HG03354 (cell line): ENCODE results near the gene EVX2.

Experiments used
- ATAC-seq: cut with Tn5 transposase; IDR thresholded peaks from one replicate; pipeline ENCODE4 v1.9.1; 2021; ENCODE audit warnings: mild to moderate bottlenecking; ENCODE audit not compliant: unreplicated experiment, poor library complexity, severe bottlenecking

Gene EVX2

DNA sequence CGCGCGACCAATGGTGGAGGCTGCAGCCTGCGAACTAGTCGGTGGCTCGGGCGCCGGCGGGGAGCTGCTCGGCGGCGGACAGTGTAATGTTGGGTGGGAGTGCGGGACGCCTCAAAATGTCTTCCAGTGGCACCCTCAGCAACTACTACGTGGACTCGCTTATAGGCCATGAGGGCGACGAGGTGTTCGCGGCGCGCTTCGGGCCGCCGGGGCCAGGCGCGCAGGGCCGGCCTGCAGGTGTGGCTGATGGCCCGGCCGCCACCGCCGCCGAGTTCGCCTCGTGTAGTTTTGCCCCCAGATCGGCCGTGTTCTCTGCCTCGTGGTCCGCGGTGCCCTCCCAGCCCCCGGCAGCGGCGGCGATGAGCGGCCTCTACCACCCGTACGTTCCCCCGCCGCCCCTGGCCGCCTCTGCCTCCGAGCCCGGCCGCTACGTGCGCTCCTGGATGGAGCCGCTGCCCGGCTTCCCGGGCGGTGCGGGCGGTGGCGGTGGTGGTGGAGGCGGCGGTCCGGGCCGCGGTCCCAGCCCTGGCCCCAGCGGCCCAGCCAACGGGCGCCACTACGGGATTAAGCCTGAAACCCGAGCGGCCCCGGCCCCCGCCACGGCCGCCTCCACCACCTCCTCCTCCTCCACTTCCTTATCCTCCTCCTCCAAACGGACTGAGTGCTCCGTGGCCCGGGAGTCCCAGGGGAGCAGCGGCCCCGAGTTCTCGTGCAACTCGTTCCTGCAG is 39.1 kb upstream of the EVX2 start, which contains the start of gene HOXD9:
TSS of gene HOXD9 (plus strand) at position 37 of the 728 bp plus-strand sequence. CDS start at position 87, 50 bp downstream.
- no peak for ATAC-seq

GRCh38 chr2:176122052-176122682 is 38.4 kb upstream of the EVX2 start:
- no peak for ATAC-seq

GRCh38 chr2:176121190-176122051 is 37.7 kb upstream of the EVX2 start:
- no peak for ATAC-seq

DNA sequence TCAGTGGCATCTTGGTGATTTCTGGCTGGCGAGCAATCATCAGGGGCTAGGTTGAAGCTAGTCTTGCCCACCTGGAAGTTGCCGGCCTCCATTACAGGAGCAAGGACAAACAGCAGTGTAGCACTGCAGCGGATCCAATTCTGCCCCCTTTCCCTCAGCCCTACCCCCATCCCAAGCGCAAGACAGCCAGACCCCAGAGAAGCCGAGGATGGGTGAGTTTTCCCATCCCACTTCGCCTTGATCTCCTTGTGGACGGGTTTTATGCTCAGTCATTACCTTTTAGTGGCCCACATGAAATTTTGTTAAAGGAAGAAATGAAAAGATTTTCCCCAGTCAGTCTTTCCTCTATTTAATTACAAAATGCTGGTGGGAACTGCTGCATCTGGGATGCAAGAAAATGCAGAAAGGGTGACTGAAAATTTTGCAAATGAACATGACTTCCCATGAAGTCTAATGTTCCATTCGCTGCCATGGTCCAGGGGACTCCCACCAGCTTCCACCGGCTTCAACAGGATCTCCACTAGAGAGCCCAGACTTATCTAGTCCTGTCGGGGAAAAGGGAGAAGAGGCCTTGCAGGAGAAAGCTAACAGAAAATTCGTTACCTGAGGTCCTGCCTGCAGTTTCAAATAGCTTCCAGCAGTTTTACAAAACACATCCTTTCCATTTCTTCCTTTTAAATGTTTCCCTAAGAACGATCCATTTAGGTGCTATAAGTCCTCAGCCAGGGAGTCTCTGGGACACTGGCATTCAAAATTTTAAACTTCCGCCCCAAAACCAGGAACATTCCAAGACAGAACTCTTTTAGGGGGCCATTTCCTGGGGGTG is 36.8 kb upstream of the EVX2 start:
- no peak for ATAC-seq

DNA sequence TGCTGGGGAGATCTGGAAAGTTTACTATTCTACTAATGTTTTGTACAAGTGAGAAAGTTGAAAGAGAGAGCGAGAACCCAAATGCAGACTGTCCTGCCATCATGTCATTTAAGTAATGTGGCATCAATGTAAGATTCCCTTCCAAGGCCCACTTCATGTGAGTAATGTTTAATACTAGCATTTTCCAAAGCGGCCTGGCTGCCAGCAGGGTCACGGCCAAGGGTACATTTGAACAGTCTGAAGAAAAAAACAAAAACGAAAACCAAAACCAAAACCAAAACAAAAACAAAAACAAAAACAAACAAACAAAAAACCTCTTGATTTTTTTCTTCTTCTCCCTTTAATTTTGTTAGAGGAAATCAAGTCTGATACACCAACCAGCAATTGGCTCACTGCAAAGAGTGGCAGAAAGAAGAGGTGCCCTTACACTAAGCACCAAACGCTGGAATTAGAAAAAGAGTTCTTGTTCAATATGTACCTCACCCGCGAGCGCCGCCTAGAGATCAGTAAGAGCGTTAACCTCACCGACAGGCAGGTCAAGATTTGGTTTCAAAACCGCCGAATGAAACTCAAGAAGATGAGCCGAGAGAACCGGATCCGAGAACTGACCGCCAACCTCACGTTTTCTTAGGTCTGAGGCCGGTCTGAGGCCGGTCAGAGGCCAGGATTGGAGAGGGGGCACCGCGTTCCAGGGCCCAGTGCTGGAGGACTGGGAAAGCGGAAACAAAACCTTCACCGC is 35.0 kb upstream of the EVX2 start:
- ATAC-seq = no peak

- ATAC-seq = no peak
Measured at GRCh38 chr2:176117823-176118371, 34.1 kb upstream of the EVX2 start.

DNA sequence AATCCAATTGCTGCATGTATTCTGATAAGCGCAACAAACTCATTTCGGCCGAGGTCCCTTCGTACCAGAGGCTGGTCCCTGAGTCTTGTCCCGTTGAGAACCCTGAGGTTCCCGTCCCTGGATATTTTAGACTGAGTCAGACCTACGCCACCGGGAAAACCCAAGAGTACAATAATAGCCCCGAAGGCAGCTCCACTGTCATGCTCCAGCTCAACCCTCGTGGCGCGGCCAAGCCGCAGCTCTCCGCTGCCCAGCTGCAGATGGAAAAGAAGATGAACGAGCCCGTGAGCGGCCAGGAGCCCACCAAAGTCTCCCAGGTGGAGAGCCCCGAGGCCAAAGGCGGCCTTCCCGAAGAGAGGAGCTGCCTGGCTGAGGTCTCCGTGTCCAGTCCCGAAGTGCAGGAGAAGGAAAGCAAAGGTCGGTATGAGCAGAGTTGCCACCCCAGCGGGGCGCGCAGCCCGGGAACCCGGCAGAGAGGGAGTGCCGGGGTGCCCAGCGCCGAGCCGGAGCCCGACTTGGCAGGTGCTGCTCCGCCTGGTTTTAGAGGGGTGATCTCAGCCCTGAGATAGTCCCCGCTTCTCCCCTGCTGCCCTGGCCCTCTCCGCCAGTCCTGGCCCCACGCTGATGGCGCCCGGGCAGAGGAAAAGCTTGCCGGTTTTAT is 33.5 kb upstream of the EVX2 start:
- no peak for ATAC-seq

- no peak for ATAC-seq
Measured at GRCh38 chr2:176115883-176116813, 32.4 kb upstream of the EVX2 start, which contains the start of gene HOXD10. Gene HOXD10, plus strand, starts transcription at chr2:176116778. Its CDS starts 56 bp downstream, at chr2:176116834.

- ATAC-seq = no peak
Measured at GRCh38 chr2:176114930-176115625, 31.3 kb upstream of the EVX2 start.

- ATAC-seq = no peak
Measured at GRCh38 chr2:176114120-176114929, 30.6 kb upstream of the EVX2 start.

DNA sequence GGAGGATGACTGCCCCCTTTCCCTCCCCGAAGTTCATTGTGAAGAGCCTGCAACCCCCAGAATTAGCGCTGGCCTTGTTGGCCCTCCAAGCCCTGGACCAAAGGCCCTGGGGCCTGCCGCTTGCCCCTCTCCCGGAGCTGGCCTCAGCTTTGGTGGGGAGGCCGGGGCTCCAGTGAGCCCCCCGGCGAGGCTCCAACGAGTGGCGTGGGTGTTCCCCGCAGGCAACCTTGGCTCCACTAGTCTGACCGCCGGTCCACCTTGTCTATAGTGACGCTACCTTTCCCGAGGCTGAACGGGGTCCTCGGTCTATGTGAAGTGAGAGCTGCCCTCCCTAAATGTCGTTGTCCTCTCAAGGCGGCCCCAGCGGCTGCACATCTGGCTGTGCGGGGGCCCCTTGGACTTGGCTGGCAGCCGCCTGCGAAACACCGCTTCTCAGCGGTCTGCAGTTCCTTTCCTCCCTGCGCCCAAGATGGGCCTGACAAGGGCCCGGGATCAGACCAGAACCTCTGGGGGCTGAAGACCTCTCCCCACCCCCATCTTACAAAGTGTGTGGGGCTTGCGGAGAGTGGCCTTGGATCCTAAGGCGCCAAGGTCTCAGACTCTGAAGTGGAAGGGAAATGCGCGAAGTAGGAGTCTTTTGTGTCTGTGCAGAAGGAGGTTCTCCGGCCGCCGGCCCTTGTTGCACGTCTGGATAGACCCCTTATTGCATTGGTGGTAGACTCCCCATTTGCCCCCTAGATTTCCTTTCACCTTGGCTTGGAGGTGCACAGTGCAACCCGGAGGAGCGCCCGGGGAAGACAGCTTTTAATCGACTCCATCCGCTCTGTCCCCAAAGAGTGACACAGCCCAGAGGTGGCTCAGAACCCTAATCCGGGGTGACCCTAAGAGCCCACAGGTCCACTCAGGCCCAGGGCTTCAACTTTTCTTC is 28.9 kb upstream of the EVX2 start:
- ATAC-seq = no peak

DNA sequence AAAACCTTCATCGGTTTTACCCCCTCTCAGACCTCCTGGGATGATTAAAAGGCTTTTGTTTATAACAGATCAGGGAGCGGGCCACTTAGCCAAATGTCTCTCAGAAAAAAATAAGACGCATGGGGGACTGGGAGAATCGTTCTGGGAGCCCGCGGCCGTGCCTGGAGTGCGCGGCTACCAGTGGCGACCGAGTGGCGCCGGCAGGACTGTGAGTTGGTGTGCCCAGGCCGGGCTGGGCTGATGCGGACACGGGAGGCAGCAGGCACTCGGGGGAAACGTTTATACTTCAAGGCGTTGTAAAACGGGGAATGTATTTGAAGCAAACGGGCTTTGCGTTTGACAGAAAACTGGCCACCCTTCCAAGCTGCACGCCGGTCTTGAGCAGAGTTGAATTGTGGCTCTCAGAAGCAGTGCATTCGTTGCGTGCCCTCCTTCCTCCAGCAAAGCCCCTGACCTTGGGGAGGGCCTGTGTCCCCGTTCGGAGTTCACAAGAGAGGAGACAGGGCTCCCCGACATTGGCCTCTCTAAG is 28.1 kb upstream of the EVX2 start:
- no peak for ATAC-seq

DNA sequence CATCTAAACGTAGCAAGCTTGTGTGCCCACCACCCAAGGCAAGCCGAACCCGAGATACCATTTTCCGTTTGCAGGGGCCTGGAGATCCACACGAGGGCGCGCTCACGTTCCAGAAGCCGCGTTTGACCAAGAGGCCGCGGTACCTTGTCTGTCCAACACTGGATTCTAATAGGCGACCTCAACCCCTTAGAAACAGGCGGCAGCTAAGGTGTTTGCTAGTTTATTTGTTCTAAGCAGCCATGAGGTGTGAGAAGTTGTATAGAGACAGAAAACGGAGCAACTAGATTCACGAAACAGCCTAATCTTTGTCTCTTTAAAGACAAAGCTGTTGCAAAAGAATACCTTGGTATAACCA is 27.5 kb upstream of the EVX2 start:
- ATAC-seq = no peak

GRCh38 chr2:176110415-176111308 is 26.9 kb upstream of the EVX2 start:
- no peak for ATAC-seq
